H1 (cell line): ENCODE data around the gene L3MBTL4. TPM values are rescaled to one million over a fixed set of nuclear protein-coding genes. Genes with fewer than 3 reads are reported as not detected.

ENCODE experiments used
- CTCF ChIA-PET: fragments of 300-600 bp; sonication (Branson Sonifier 250); formaldehyde crosslinking; loops from one replicate; lab custom pipeline; 2021; ENCODE audit not compliant: partially characterized antibody; lab: Charles Lee
- POLR2A ChIA-PET: fragments of 300-600 bp; sonication (Branson Sonifier 250); formaldehyde crosslinking; loops from one replicate; lab custom pipeline; 2021; ENCODE audit warnings: inconsistent platforms; ENCODE audit not compliant: partially characterized antibody; lab: Charles Lee
- DNase-seq, 2 experiments: peaks; one replicate each; pipeline versions ENCODE4 v3.0.0 to v3.0.0-alpha.2; 2010 to 2022; ENCODE audit warnings: low spot score in 2 of 2, low read depth in 1 of 2, mixed read lengths in 1 of 2
- FAIRE-seq: peaks from 2 replicates; lab custom pipeline; 2011; peaks lifted over from hg19 to GRCh38; lab: Jason Lieb, UNC
- H2AFZ ChIP-seq: 2 replicates; pipeline ENCODE4 v1.8.1; 2012; ENCODE audit warnings: low read length, inconsistent platforms
- H2AK5ac ChIP-seq: 2 replicates; pipeline ENCODE4 v1.6.1; 2013; ENCODE audit warnings: low read depth, low read length
- H2BK120ac ChIP-seq: replicated peaks from 2 replicates; pipeline ENCODE3; 2013; ENCODE audit warnings: low read depth, low read length, inconsistent platforms
- H2BK12ac ChIP-seq: 2 replicates; pipeline ENCODE4 v1.6.1; 2013; ENCODE audit warnings: low read depth, low read length
- H2BK15ac ChIP-seq: 2 replicates; pipeline ENCODE4 v1.6.1; 2013; ENCODE audit warnings: low read length
- H2BK20ac ChIP-seq: 2 replicates; pipeline ENCODE4 v1.6.1; 2013; ENCODE audit warnings: low read length
- H2BK5ac ChIP-seq: 2 replicates; pipeline ENCODE4 v1.6.1; 2013; ENCODE audit warnings: low read depth, low read length
- H3K14ac ChIP-seq: 2 replicates; pipeline ENCODE4 v1.6.1; 2013; ENCODE audit warnings: inconsistent platforms; ENCODE audit not compliant: insufficient read length
- H3K18ac ChIP-seq: 2 replicates; pipeline ENCODE4 v1.6.1; 2013; ENCODE audit warnings: low read length; ENCODE audit errors: extremely low read depth
- H3K23ac ChIP-seq: 2 replicates; pipeline ENCODE4 v1.6.1; 2013; ENCODE audit warnings: inconsistent platforms; ENCODE audit not compliant: insufficient read length
- H3K23me2 ChIP-seq: 2 replicates; pipeline ENCODE4 v1.6.1; 2013; ENCODE audit warnings: low read depth, low read length
- H3K27ac ChIP-seq: 2 replicates; pipeline ENCODE4 v1.6.1; 2011; ENCODE audit warnings: low read depth, low read length, inconsistent platforms
- H3K27me3 ChIP-seq, 4 experiments: replicated peaks in 1 of 4; 1 replicate in 1 of 4; 2 replicates in 3 of 4; pipeline versions ENCODE4 v1.6.1 to v1.8.1; 2011 to 2013; ENCODE audit warnings: low read length in 3 of 4, mild to moderate bottlenecking in 3 of 4, inconsistent platforms in 2 of 4, mixed read lengths in 2 of 4, moderate library complexity in 1 of 4; ENCODE audit not compliant: control insufficient read depth in 3 of 4, insufficient read depth in 3 of 4; ENCODE audit errors: extremely low read depth in 1 of 4
- H3K36me3 ChIP-seq, 4 experiments: 2 replicates each; pipeline versions ENCODE4 v1.6.1 to v1.8.1; 2011 to 2013; ENCODE audit warnings: mild to moderate bottlenecking in 4 of 4, low read length in 3 of 4, moderate library complexity in 2 of 4, control low read depth in 1 of 4, inconsistent platforms in 1 of 4; ENCODE audit not compliant: insufficient read depth in 4 of 4, control insufficient read depth in 2 of 4
- H3K4ac ChIP-seq: replicated peaks from 2 replicates; pipeline ENCODE3; 2013; ENCODE audit warnings: low read length, low read depth, mixed read lengths, inconsistent platforms; ENCODE audit not compliant: insufficient read length
- H3K4me1 ChIP-seq, 4 experiments: replicated peaks in 1 of 4; 1 replicate in 1 of 4; 2 replicates in 3 of 4; pipeline versions ENCODE4 v1.6.1 to v1.8.1; 2011 to 2013; ENCODE audit warnings: low read length in 3 of 4, inconsistent platforms in 2 of 4, mixed read lengths in 1 of 4; ENCODE audit not compliant: insufficient read depth in 4 of 4, control insufficient read depth in 3 of 4
- H3K4me2 ChIP-seq, 2 experiments: 2 replicates each; pipeline versions ENCODE4 v1.6.1 to v1.8.1; 2011 to 2013; ENCODE audit warnings: low read depth in 2 of 2, low read length in 2 of 2, control low read depth in 1 of 2, inconsistent platforms in 1 of 2, mild to moderate bottlenecking in 1 of 2; ENCODE audit not compliant: insufficient read depth in 1 of 2
- H3K4me3 ChIP-seq, 4 experiments: fragments of 200-600, 300-600 bp in 1 of 4; sonication (generic), shearing (Covaris generic), sonication (Bioruptor Twin) in 1 of 4; 2 replicates each; pipeline versions ENCODE4 v1.5.1 to v1.8.1; 2011 to 2016; ENCODE audit warnings: low read length in 4 of 4, low read depth in 3 of 4, control low read depth in 2 of 4, inconsistent platforms in 2 of 4, mild to moderate bottlenecking in 2 of 4, mixed read lengths in 1 of 4, moderate library complexity in 1 of 4; ENCODE audit not compliant: insufficient read depth in 2 of 4; ENCODE audit errors: extremely low read depth in 1 of 4
- H3K56ac ChIP-seq: replicated peaks from 2 replicates; pipeline ENCODE3; 2013; ENCODE audit warnings: low read depth, mild to moderate bottlenecking, mixed read lengths, low read length, inconsistent platforms; ENCODE audit not compliant: insufficient read length
- H3K79me1 ChIP-seq: 2 replicates; pipeline ENCODE4 v1.6.1; 2013; ENCODE audit warnings: low read depth, low read length, control low read depth
- H3K79me2 ChIP-seq, 2 experiments: 2 replicates each; pipeline versions ENCODE4 v1.6.1 to v1.8.1; 2012 to 2013; ENCODE audit warnings: low read length in 2 of 2, mild to moderate bottlenecking in 2 of 2, inconsistent platforms in 1 of 2; ENCODE audit not compliant: insufficient read depth in 2 of 2, control insufficient read depth in 1 of 2
- H3K9ac ChIP-seq, 4 experiments: replicated peaks in 1 of 4; 1 replicate in 1 of 4; 2 replicates in 3 of 4; pipeline versions ENCODE4 v1.6.1 to v1.8.1; 2011 to 2013; ENCODE audit warnings: low read depth in 3 of 4, low read length in 3 of 4, control low read depth in 2 of 4, mild to moderate bottlenecking in 2 of 4, moderate library complexity in 2 of 4, inconsistent platforms in 1 of 4; ENCODE audit errors: extremely low read depth in 1 of 4
- H3K9me3 ChIP-seq, 2 experiments: 2 replicates each; pipeline versions ENCODE4 v1.6.1 to v1.8.1; 2012 to 2013; ENCODE audit warnings: mild to moderate bottlenecking in 2 of 2, moderate library complexity in 2 of 2, control low read depth in 1 of 2, inconsistent platforms in 1 of 2, low read depth in 1 of 2, low read length in 1 of 2, mixed read lengths in 1 of 2; ENCODE audit not compliant: insufficient read depth in 2 of 2
- H4K20me1 ChIP-seq, 2 experiments: replicated peaks in 1 of 2; 2 replicates each; pipeline versions ENCODE3 to v1.8.1; 2011 to 2013; ENCODE audit warnings: inconsistent platforms in 2 of 2, low read length in 2 of 2, mild to moderate bottlenecking in 1 of 2; ENCODE audit not compliant: insufficient read depth in 2 of 2, control insufficient read depth in 1 of 2
- H4K5ac ChIP-seq: 2 replicates; pipeline ENCODE4 v1.6.1; 2013; ENCODE audit warnings: low read length, low read depth, mixed read lengths, inconsistent platforms; ENCODE audit not compliant: insufficient read length
- H4K8ac ChIP-seq: 2 replicates; pipeline ENCODE4 v1.8.0; 2013; ENCODE audit warnings: mild to moderate bottlenecking, moderate library complexity, low read length, inconsistent platforms; ENCODE audit not compliant: insufficient read depth; ENCODE audit errors: extremely low read depth
- H4K91ac ChIP-seq: replicated peaks from 2 replicates; pipeline ENCODE3; 2013; ENCODE audit warnings: low read length, mixed read lengths, inconsistent platforms; ENCODE audit not compliant: insufficient read length
- ATF2 ChIP-seq: IDR thresholded peaks from 2 replicates; pipeline ENCODE4 v1.6.1; 2012; ENCODE audit warnings: low read length, inconsistent platforms
- BCL11A ChIP-seq, 2 experiments: IDR thresholded peaks; one replicate each; pipeline ENCODE4 v1.6.1; 2011; ENCODE audit warnings: low read depth in 2 of 2, low read length in 2 of 2, mild to moderate bottlenecking in 2 of 2
- CTBP2 ChIP-seq: IDR thresholded peaks from 2 replicates; pipeline ENCODE4 v1.7.0; 2011; ENCODE audit warnings: borderline replicate concordance, mild to moderate bottlenecking, moderate library complexity, mixed read lengths, low read length; ENCODE audit not compliant: insufficient read depth, insufficient read length
- GABPA ChIP-seq: IDR thresholded peaks from 2 replicates; pipeline ENCODE4 v1.6.1; 2011; ENCODE audit warnings: mild to moderate bottlenecking, low read length, moderate library complexity, borderline replicate concordance; ENCODE audit not compliant: insufficient read depth
- JUND ChIP-seq: IDR thresholded peaks from 2 replicates; pipeline ENCODE4 v1.6.1; 2011; ENCODE audit warnings: mild to moderate bottlenecking, improper control_type of control experiment, low read length
- MAFK ChIP-seq: IDR thresholded peaks from 2 replicates; pipeline ENCODE4 v1.6.1; 2012; ENCODE audit warnings: low read depth, mild to moderate bottlenecking, improper control_type of control experiment, low read length
- MAX ChIP-seq: IDR thresholded peaks from 2 replicates; pipeline ENCODE4 v1.6.1; 2012; ENCODE audit warnings: inconsistent platforms
- POU5F1 ChIP-seq: IDR thresholded peaks from 2 replicates; pipeline ENCODE4 v1.6.1; 2011; ENCODE audit warnings: low read depth, mild to moderate bottlenecking, low read length, moderate library complexity
- RAD21 ChIP-seq, 2 experiments: IDR thresholded peaks in 1 of 2; conservative IDR thresholded peaks in 1 of 2; 2 replicates each; pipeline ENCODE4 v1.6.1; 2011; ENCODE audit warnings: low read depth in 2 of 2, low read length in 2 of 2, improper control_type of control experiment in 1 of 2, inconsistent platforms in 1 of 2, mild to moderate bottlenecking in 1 of 2, moderate library complexity in 1 of 2
- TAF1 ChIP-seq: IDR thresholded peaks from 2 replicates; pipeline ENCODE4 v1.6.1; 2011; ENCODE audit warnings: mild to moderate bottlenecking, low read depth, low read length
- YY1 ChIP-seq: IDR thresholded peaks from 2 replicates; pipeline ENCODE4 v1.6.1; 2011; ENCODE audit warnings: low read depth, mild to moderate bottlenecking, low read length
- WGBS, 2 experiments: shearing (Covaris generic) in 1 of 2; methylation state at CpG; one replicate each; pipeline versions ENCODE4 v1.1.6 to v1.1.7; 2013 to 2015; ENCODE audit warnings: low lambda C conversion rate in 2 of 2, mixed read lengths in 2 of 2, inconsistent platforms in 1 of 2, low coverage in 1 of 2, missing lambda C conversion rate in 1 of 2; ENCODE audit not compliant: insufficient replicate concordance in 2 of 2, insufficient coverage in 1 of 2, insufficient read length in 1 of 2; ENCODE audit errors: extremely low coverage in 1 of 2, missing lambda C conversion rate in 1 of 2; 5-methylcytosine and 5-hydroxymethylcytosine counted together
- polyA plus RNA-seq, 7 experiments: library from polyadenylated mRNA; depleted of rRNA in 3 of 7; stranded (reverse) in 5 of 7; unstranded in 2 of 7; fragments of >200 nt in 5 of 7; fragments of 200-250 nt in 2 of 7; gene quantifications; 1 replicate in 5 of 7; 2 replicates in 1 of 7; 4 replicates in 1 of 7; pipeline versions ENCODE4 v1.2.1 to v1.2.3, GENCODE V29; 2011 to 2013; ENCODE audit warnings: missing spikeins in 2 of 7, mixed read lengths in 2 of 7
- total RNA-seq: library from RNA; stranded (reverse); fragmentation: NEBNext Ultra II Directional; extraction: Animal tissue kit (Norgen Biotek cat#: 25700); gene quantifications from 2 replicates; pipeline ENCODE4 v1.2.1, GENCODE V29; 2021

The L3MBTL4 gene
- total and polyA plus RNA-seq, 2 of the 8 experiments (the other 6 are each of a cell fraction or from before 2014, with no cell fraction given): 1.0 to 2.1 TPM

- Histone ChIP-seq H4K91ac (no peak overlapping the region), H2BK12ac (no peak overlapping the region), H4K20me1 (no peaks in the 10 kb centered on the region), H3K18ac (no peak overlapping the region), H3K9me3 (0 out of 4 replicates have a peak, but pooled peaks cover 0 to 2% of the 10 kb centered on the region in 2 experiments), H2BK20ac (no peak overlapping the region), H3K4me1 (peaks cover 0 to 6% (median 1%) of the 10 kb centered on the region in 4 experiments; a peak in 3 of 7 replicates), H3K36me3 (no peaks in the 10 kb centered on the region), H3K79me1 (no peaks in the 10 kb centered on the region), H3K4me2 (no peak overlapping the region), H3K79me2 (no peaks in the 10 kb centered on the region), H3K14ac (no peak overlapping the region), H2BK5ac (no peak overlapping the region), H2BK120ac (no peak overlapping the region), H3K4ac (no peak overlapping the region), H3K27me3 (no peaks in the 10 kb centered on the region), H2AFZ (no peak overlapping the region), H3K27ac (no peak overlapping the region), H3K23me2 (no peaks in the 10 kb centered on the region; the same call in 1 of the 2 replicates), H3K56ac (no peak overlapping the region), H4K8ac (no peak overlapping the region), H3K9ac (no peak overlapping the region), H4K5ac (no peak overlapping the region), H2BK15ac (no peak overlapping the region), H3K4me3 (no peak overlapping the region), H3K23ac (no peak overlapping the region), H2AK5ac (no peak overlapping the region)
- 85% methylated on average over 4 of the region's 4 CpGs; no CpG with 5 or more reads in 1 of the 2 experiments for WGBS, 2 experiments
- ChIA-PET POLR2A (no interaction called here), CTCF (no interaction called here)
- FAIRE-seq: no peak
- DNase-seq: no peak
- no peak for TF ChIP-seq ATF2
- TF ChIP-seq MAX: no peak
- no peak for TF ChIP-seq MAFK
- TF ChIP-seq YY1: no peak
- no peak for TF ChIP-seq RAD21 (IDR thresholded peaks at IDR 0.05 in 1 of 2, conservative IDR thresholded peaks at IDR 0.05 in 1 of 2; ENCODE audit: low read depth in 2 of 2, low read length in 2 of 2)
- TF ChIP-seq CTBP2: no peak
- TF ChIP-seq GABPA: no peak
- no peak for TF ChIP-seq TAF1
- no peak for TF ChIP-seq JUND
- no peak for TF ChIP-seq BCL11A (IDR thresholded peaks at IDR 0.05; ENCODE audit: low read depth in 2 of 2, low read length in 2 of 2)
- TF ChIP-seq POU5F1: no peak
Measured at GRCh38 chr18:6120820-6121279, 293.9 kb downstream of the L3MBTL4 start.
